Measurements from ENCODE around the gene CTU2. TPM values are rescaled to one million over a fixed set of nuclear protein-coding genes. Genes with fewer than 3 reads are reported as not detected.

Gene CTU2
- total RNA-seq, 4 donors from 2014 or later = 6.0 to 19.9 (median 10.7) TPM

DNA sequence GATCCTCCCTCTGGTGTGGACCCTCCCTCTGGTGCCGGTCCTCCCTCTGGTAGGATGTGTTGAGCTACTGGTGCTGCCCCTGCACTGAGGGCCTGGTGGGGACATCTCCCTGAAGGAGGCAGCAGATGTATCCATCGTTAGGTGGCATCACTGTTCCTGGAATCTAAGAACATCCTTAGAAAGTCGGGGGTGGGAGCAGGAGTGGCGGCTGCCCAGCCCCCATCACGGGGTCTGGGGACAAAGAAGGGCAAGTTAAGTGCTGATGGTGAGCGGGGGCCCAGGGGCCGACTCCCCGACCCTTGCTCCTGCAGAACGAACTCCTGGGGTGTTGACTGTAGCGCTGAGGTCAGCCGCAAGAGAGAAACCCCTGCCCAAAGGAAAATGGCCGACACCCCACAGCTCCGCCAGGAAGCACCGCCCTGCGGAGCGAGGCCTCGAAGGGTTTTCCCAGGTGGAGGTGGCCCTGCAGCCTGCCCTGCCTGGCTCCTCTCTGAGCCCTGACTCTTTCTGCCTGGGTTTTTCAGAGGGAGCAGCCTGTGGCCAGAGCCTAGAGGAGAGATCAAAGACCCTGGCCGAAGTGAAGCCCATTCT is 5.5 kb downstream of the CTU2 start:
- no peaks in the 10 kb centered on the region for H3K27me3 ChIP-seq
- peak overlapping the region in 1 of 4 donors; percentile 10 for H3K27ac ChIP-seq
- no peak for ATAC-seq
- no peaks in the 10 kb centered on the region for H3K9me3 ChIP-seq
- H3K4me1 ChIP-seq = peaks cover 0 to 18% (median 9%) of the 10 kb centered on the region in 3 donors
- 55% methylated on average over 4 of the region's 18 CpGs; no CpG with 5 or more reads in 1 of the 2 donors for WGBS, 2 donors (ENCODE audit: low coverage in 1 of 2)
- H3K36me3 ChIP-seq = peaks cover 0 to 53% of the 10 kb centered on the region in 2 donors
- no peak for TF ChIP-seq POLR2AphosphoS5 (IDR thresholded peaks at IDR 0.05)
- TF ChIP-seq EP300 (IDR thresholded peaks at IDR 0.05) = no peak
- TF ChIP-seq POLR2A (IDR thresholded peaks at IDR 0.05) = no peak
- TF ChIP-seq, protein P1, sequence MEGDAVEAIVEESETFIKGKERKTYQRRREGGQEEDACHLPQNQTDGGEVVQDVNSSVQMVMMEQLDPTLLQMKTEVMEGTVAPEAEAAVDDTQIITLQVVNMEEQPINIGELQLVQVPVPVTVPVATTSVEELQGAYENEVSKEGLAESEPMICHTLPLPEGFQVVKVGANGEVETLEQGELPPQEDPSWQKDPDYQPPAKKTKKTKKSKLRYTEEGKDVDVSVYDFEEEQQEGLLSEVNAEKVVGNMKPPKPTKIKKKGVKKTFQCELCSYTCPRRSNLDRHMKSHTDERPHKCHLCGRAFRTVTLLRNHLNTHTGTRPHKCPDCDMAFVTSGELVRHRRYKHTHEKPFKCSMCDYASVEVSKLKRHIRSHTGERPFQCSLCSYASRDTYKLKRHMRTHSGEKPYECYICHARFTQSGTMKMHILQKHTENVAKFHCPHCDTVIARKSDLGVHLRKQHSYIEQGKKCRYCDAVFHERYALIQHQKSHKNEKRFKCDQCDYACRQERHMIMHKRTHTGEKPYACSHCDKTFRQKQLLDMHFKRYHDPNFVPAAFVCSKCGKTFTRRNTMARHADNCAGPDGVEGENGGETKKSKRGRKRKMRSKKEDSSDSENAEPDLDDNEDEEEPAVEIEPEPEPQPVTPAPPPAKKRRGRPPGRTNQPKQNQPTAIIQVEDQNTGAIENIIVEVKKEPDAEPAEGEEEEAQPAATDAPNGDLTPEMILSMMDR (IDR thresholded peaks at IDR 0.05) = no peak
- H3K4me3 ChIP-seq = no peak overlapping the region

DNA sequence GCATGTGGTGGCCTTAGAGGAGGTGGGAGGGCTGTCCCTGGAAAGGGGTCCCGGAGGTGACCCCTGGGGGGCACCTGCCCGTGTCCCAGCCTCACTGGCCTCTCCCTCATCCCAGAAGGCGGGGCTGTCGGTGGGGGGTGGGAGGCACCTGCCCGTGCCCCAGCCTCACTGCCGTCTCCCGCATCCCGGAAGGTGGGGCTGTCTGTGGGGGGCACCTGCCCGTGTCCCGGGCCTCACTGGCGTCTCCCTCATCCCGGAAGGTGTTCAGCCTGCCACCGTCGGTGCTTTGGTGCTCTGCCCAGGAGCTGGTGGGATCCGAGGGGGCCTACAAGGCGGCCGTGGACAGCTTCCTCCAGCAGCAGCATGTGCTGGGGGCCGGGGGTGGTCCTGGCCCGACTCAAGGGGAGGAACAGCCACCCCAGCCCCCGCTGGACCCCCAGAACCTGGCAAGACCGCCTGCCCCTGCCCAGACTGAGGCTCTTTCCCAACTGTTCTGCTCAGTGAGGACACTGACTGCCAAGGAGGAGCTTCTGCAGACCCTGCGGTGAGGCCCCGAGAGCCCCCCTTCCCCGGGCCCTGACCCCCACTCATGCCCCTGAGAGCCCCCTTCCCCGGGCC is 6.2 kb downstream of the CTU2 start:
- Histone ChIP-seq H3K4me3 (no peak overlapping the region), H3K27ac (peak overlapping the region in 1 of 4 donors; percentile 10), H3K9me3 (no peaks in the 10 kb centered on the region), H3K4me1 (peaks cover 0 to 12% (median 2%) of the 10 kb centered on the region in 3 donors), H3K36me3 (peaks cover 0 to 59% of the 10 kb centered on the region in 2 donors), H3K27me3 (no peaks in the 10 kb centered on the region)
- no peak for ATAC-seq
- no peak for TF ChIP-seq POLR2A (IDR thresholded peaks at IDR 0.05)
- no peak for TF ChIP-seq EP300 (IDR thresholded peaks at IDR 0.05)
- TF ChIP-seq, protein P1 (IDR thresholded peaks at IDR 0.05) = no peak
- no peak for TF ChIP-seq POLR2AphosphoS5 (IDR thresholded peaks at IDR 0.05)
- WGBS, 2 donors (ENCODE audit: low coverage in 1 of 2) = no CpG with 5 or more reads among the region's 25 CpGs

DNA sequence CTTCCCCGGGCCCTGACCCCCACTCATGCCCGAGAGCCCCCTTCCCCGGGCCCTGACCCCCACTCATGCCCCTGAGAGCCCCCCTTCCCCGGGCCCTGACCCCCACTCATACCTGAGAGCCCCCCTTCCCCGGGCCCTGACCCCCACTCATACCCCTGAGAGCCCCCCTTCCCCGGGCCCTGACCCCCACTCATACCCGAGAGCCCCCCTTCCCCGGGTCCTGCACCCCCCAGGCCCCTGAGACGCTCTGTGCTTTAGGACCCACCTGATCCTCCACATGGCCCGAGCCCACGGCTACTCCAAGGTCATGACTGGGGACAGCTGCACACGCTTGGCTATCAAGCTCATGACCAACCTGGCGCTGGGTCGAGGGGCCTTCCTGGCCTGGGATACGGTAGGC is 6.8 kb downstream of the CTU2 start:
- no peak for ATAC-seq
- no peaks in the 10 kb centered on the region for H3K9me3 ChIP-seq
- peaks cover 0 to 6% (median 0%) of the 10 kb centered on the region in 3 donors for H3K4me1 ChIP-seq
- H3K27ac ChIP-seq = no peak overlapping the region
- H3K36me3 ChIP-seq = peaks cover 0 to 65% of the 10 kb centered on the region in 2 donors
- WGBS, 2 donors (ENCODE audit: low coverage in 1 of 2) = no CpG with 5 or more reads among the region's 15 CpGs
- TF ChIP-seq, protein P1 (IDR thresholded peaks at IDR 0.05) = no peak
- TF ChIP-seq POLR2A (IDR thresholded peaks at IDR 0.05) = no peak
- TF ChIP-seq POLR2AphosphoS5 (IDR thresholded peaks at IDR 0.05) = no peak
- TF ChIP-seq EP300 (IDR thresholded peaks at IDR 0.05) = no peak
- H3K27me3 ChIP-seq = no peaks in the 10 kb centered on the region
- H3K4me3 ChIP-seq = no peak overlapping the region

DNA sequence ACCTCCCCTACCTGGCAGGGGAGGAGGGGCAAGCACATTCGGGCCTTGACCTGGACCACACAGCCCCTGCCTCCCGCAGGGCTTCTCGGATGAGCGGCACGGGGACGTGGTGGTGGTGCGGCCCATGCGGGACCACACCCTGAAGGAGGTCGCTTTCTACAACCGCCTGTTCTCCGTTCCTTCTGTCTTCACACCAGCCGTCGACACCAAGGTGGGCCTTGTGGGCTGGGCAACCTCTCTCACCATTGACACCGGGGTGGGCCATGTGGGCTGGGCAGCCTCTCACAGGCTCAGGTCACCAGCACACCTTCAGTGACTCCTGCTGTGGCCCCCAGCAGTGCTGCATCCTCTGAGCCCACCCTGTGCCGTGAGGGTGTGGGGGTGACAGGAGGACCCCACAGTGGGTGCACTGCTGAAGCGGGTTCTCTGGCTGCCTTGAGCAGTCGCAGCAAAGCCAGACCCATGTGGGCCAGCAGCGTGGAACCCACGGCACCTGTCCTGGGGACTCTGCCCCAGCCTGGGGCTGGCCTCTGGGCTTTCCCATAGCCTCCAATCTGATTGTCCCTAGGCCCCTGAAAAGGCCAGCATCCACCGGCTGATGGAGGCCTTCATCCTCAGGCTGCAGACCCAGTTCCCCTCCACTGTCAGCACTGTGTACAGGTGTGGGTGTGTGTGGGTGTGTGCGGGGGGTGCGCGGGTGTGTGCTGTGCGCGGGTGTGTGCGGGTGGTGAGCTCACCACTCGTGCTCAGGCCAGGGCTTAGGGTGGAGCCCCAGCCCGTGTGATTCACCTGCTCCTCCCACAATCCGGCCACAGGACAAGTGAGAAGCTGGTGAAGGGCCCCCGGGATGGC is 7.5 kb downstream of the CTU2 start:
- no peak overlapping the region for H3K27ac ChIP-seq
- WGBS, 2 donors (ENCODE audit: low coverage in 1 of 2) = no CpG with 5 or more reads among the region's 30 CpGs
- H3K9me3 ChIP-seq = no peaks in the 10 kb centered on the region
- ATAC-seq = no peak
- H3K4me1 ChIP-seq = peaks cover 0 to 5% (median 0%) of the 10 kb centered on the region in 3 donors
- H3K36me3 ChIP-seq = peaks cover 0 to 68% of the 10 kb centered on the region in 2 donors
- H3K4me3 ChIP-seq = no peak overlapping the region
- no peak for TF ChIP-seq EP300 (IDR thresholded peaks at IDR 0.05)
- TF ChIP-seq POLR2AphosphoS5 (IDR thresholded peaks at IDR 0.05) = no peak
- TF ChIP-seq, protein P1 (IDR thresholded peaks at IDR 0.05) = no peak
- TF ChIP-seq POLR2A (IDR thresholded peaks at IDR 0.05) = no peak
- H3K27me3 ChIP-seq = no peaks in the 10 kb centered on the region

All from gastroesophageal sphincter (tissue), 4 donors.